Psoas muscle (tissue), 8 donors: Measurements from ENCODE around the gene DYNLT4. TPM values are rescaled to one million over a fixed set of nuclear protein-coding genes. Genes with fewer than 3 reads are reported as not detected.

ENCODE experiments used
- ATAC-seq, 4 donors: fragments of 200-7000 bp; cut with Tn5 transposase; one replicate each; pipeline ENCODE4 v1.9.1; 2020; ENCODE audit warnings: moderate library complexity in 3 of 4, mild to moderate bottlenecking in 2 of 4
- DNase-seq, 2 donors: peaks; one replicate each; pipeline ENCODE4 v3.0.0-alpha.2; 2020
- H3K27ac ChIP-seq: fragments of 200-600 bp; one replicate; pipeline ENCODE4 v1.8.0; 2022
- H3K27me3 ChIP-seq, 3 donors: fragments of 200-600 bp in 1 of 3; one replicate each; pipeline versions ENCODE4 v1.6.1 to v1.8.0; 2013 to 2022; ENCODE audit warnings: low read length in 2 of 3, mild to moderate bottlenecking in 2 of 3, moderate library complexity in 1 of 3; ENCODE audit not compliant: insufficient read depth in 3 of 3
- H3K36me3 ChIP-seq, 2 donors: fragments of 200-600 bp in 1 of 2; one replicate each; pipeline versions ENCODE4 v1.6.1 to v1.8.0; 2013 to 2022; ENCODE audit warnings: low read depth in 1 of 2, mild to moderate bottlenecking in 1 of 2, moderate library complexity in 1 of 2; ENCODE audit not compliant: insufficient read depth in 1 of 2
- H3K4me1 ChIP-seq: fragments of 200-600 bp; one replicate; pipeline ENCODE4 v1.8.0; 2022
- H3K4me3 ChIP-seq: fragments of 200-600 bp; one replicate; pipeline ENCODE4 v1.8.0; 2022; ENCODE audit warnings: mild to moderate bottlenecking
- H3K9me3 ChIP-seq: fragments of 200-600 bp; one replicate; pipeline ENCODE4 v1.8.0; 2022
- CTCF ChIP-seq: fragments of 200-600 bp; IDR thresholded peaks from one replicate; pipeline ENCODE4 v1.8.0; 2022; ENCODE audit warnings: antibody characterized with exemption
- WGBS, 3 donors: extraction: QIAGEN DNeasy Blood & Tissue Kit; methylation state at CpG; one replicate each; pipeline versions ENCODE4 v1.1.6 to v1.1.7; 2013; 5-methylcytosine and 5-hydroxymethylcytosine counted together
- intact Hi-C, 2 donors: fragments of 100-400 bp; cut with DNase I; formaldehyde crosslinking; loops; one replicate each; pipeline versions ENCODE4 v1.11.0 to v1.14.2; 2022
- polyA plus RNA-seq, 3 donors: library from polyadenylated mRNA; stranded (reverse); fragments of 200-250 nt; gene quantifications; one replicate each; pipeline ENCODE4 v1.2.3, GENCODE V29; 2013
- total RNA-seq, 4 donors: library from RNA; stranded (reverse); fragmentation: NEBNext Ultra II Directional in 2 of 4; extraction: Animal tissue kit (Norgen Biotek cat#: 25700) in 2 of 4; gene quantifications; one replicate each; pipeline versions ENCODE4 v1.2.1 to v1.2.4, GENCODE V29; 2021 to 2023
- donor health status: healthy with polysubstance abuse.
- donor health status: DM: no; HTN: no; CAD: no; lungs with moderate emphysema.
- donor health status: Bipolar disorder and iron deficiency.
- donor health status: healthy.
- donor health status: DM: yes; HTN: yes; CAD: no.
- donor health status: DM: no; HTN: no; CAD: no.
- donor health status: DM: no; HTN: no; CAD: no.
- donor health status: DM: yes; HTN: yes; CAD: no.

The DYNLT4 gene
- total and polyA plus RNA-seq, 7 donors, result 0.06 to 0.59 (median 0.32) TPM; not detected in 2

GRCh38 chr1:44803312-44804095, 3.6 kb downstream of the DYNLT4 start:
- peaks cover 26% of the 10 kb centered on the region for H3K4me1 ChIP-seq
- intact Hi-C loops, result no loop called here
- no peak for TF ChIP-seq CTCF
- ATAC-seq (no peak), DNase-seq (no peak)
- WGBS, 3 donors, result 71 to 78% (median 76%) methylated on average over 13 of the region's 13 CpGs
- H3K9me3 ChIP-seq, result no peaks in the 10 kb centered on the region
- no peaks in the 10 kb centered on the region for H3K27me3 ChIP-seq
- H3K4me3 ChIP-seq, result no peak overlapping the region
- H3K36me3 ChIP-seq, result peaks cover 0 to 39% of the 10 kb centered on the region in 2 donors
- no peak overlapping the region for H3K27ac ChIP-seq

GRCh38 chr1:44803062-44803311, 4.2 kb downstream of the DYNLT4 start:
- intact Hi-C loops, result no loop called here
- no peak overlapping the region for H3K27ac ChIP-seq
- H3K4me3 ChIP-seq, result no peak overlapping the region
- WGBS, 3 donors, result 84 to 90% (median 89%) methylated on average over 9 of the region's 9 CpGs
- no peak for DNase-seq
- H3K27me3 ChIP-seq, result no peaks in the 10 kb centered on the region
- no peak for TF ChIP-seq CTCF
- peaks cover 24% of the 10 kb centered on the region for H3K4me1 ChIP-seq
- no peak for ATAC-seq
- peaks cover 0 to 39% of the 10 kb centered on the region in 2 donors for H3K36me3 ChIP-seq
- H3K9me3 ChIP-seq, result no peaks in the 10 kb centered on the region

- Histone ChIP-seq H3K4me3 (peak overlapping the region; percentile 74), H3K36me3 (peaks cover 0 to 39% of the 10 kb centered on the region in 2 donors), H3K27me3 (no peaks in the 10 kb centered on the region), H3K4me1 (peaks cover 19% of the 10 kb centered on the region), H3K9me3 (no peaks in the 10 kb centered on the region), H3K27ac (peak overlapping the region; percentile 23)
- DNase-seq (peak in 1 of 2 donors; percentile 50), ATAC-seq (no peak)
- intact Hi-C loops, result no loop called here
- WGBS, 3 donors, result 67 to 72% (median 71%) methylated on average over 13 of the region's 13 CpGs
- no peak for TF ChIP-seq CTCF
Observed at GRCh38 chr1:44802306-44803061, 4.7 kb downstream of the DYNLT4 start.

- ATAC-seq, result no peak
- Histone ChIP-seq H3K27ac (peak overlapping the region; percentile 23), H3K36me3 (peaks cover 0 to 39% of the 10 kb centered on the region in 2 donors), H3K4me3 (peak overlapping the region; percentile 74), H3K4me1 (peaks cover 11% of the 10 kb centered on the region), H3K9me3 (no peaks in the 10 kb centered on the region), H3K27me3 (no peaks in the 10 kb centered on the region)
- intact Hi-C loops, result no loop called here
- DNase-seq, result peak in 1 of 2 donors; percentile 59
- no peak for TF ChIP-seq CTCF
- 61 to 66% (median 63%) methylated on average over 13 of the region's 13 CpGs for WGBS, 3 donors
Observed at GRCh38 chr1:44801491-44802305, 5.5 kb downstream of the DYNLT4 start.
